Esophagus muscularis mucosa (tissue), 4 donors: Measurements from ENCODE around the gene PRRC2B. TPM values are rescaled to one million over a fixed set of nuclear protein-coding genes. Genes with fewer than 3 reads are reported as not detected.

ENCODE experiments used
- DNase-seq: peaks from one replicate; pipeline ENCODE4 v3.0.0-alpha.2; 2017; ENCODE audit errors: extremely low spot score
- H3K27ac ChIP-seq, 4 donors: fragments of 200-600 bp; sonication (generic); replicated peaks in 1 of 4; 1 replicate in 3 of 4; 2 replicates in 1 of 4; pipeline ENCODE4 v1.5.1; 2016 to 2019; ENCODE audit warnings: mild to moderate bottlenecking in 1 of 4
- H3K27me3 ChIP-seq, 4 donors: fragments of 200-600 bp; sonication (generic); one replicate each; pipeline versions ENCODE4 v1.5.1 to v1.6.0; 2016 to 2019
- H3K36me3 ChIP-seq, 4 donors: fragments of 200-600 bp; sonication (generic); one replicate each; pipeline ENCODE4 v1.5.1; 2016 to 2019
- H3K4me1 ChIP-seq, 4 donors: fragments of 200-600 bp; sonication (generic); one replicate each; pipeline ENCODE4 v1.5.1; 2016 to 2019
- H3K4me3 ChIP-seq, 4 donors: fragments of 200-600 bp; sonication (generic); 1 replicate in 2 of 4; 2 replicates in 2 of 4; pipeline ENCODE4 v1.5.1; 2016 to 2019; ENCODE audit warnings: mild to moderate bottlenecking in 4 of 4, moderate library complexity in 1 of 4
- H3K9me3 ChIP-seq, 4 donors: fragments of 200-600 bp; sonication (generic); 1 replicate in 3 of 4; 2 replicates in 1 of 4; pipeline ENCODE4 v1.5.1; 2016 to 2019
- CTCF ChIP-seq, 3 experiments: fragments of 200-600 bp in 2 of 3; fragments of 450-650 bp in 1 of 3; sonication (generic) in 2 of 3; IDR thresholded peaks; one replicate each; pipeline ENCODE4 v1.5.1; 2017 to 2019; ENCODE audit warnings: antibody characterized with exemption in 3 of 3, mild to moderate bottlenecking in 2 of 3, moderate library complexity in 1 of 3
- EP300 ChIP-seq: sonication (generic); formaldehyde crosslinking; IDR thresholded peaks from one replicate; pipeline ENCODE4 v1.6.1; 2017; ENCODE audit warnings: antibody characterized with exemption
- POLR2A ChIP-seq: fragments of 450-650 bp; IDR thresholded peaks from one replicate; pipeline ENCODE4 v1.6.1; 2017; ENCODE audit warnings: antibody characterized with exemption, moderate library complexity, mild to moderate bottlenecking, low read depth
- POLR2AphosphoS5 ChIP-seq, 2 donors: sonication (generic); formaldehyde crosslinking; IDR thresholded peaks; one replicate each; pipeline ENCODE4 v1.6.1; 2017; ENCODE audit warnings: antibody characterized with exemption in 2 of 2
- WGBS: methylation state at CpG from one replicate; pipeline ENCODE4 v1.1.5; 2018; 5-methylcytosine and 5-hydroxymethylcytosine counted together
- intact Hi-C: fragments of 100-400 bp; cut with DNase I; formaldehyde crosslinking; loops from one replicate; pipeline ENCODE4 v1.15.1; 2023
- total RNA-seq, 4 donors: library from RNA; depleted of rRNA; stranded (reverse); fragments of >200 nt; gene quantifications; one replicate each; pipeline versions ENCODE4 v1.1.0 to v1.2.1, GENCODE V29; 2016

PRRC2B gene
- total RNA-seq, 4 donors from 2014 or later = 109 to 226 (median 148) TPM

- Histone ChIP-seq H3K27me3 (no peaks in the 10 kb centered on the region), H3K9me3 (no peaks in the 10 kb centered on the region), H3K27ac (peak overlapping the region in 1 of 4 donors; percentile 30), H3K36me3 (peaks cover 77 to 100% (median 98%) of the 10 kb centered on the region in 4 donors), H3K4me3 (no peak overlapping the region), H3K4me1 (peaks cover 34 to 42% (median 41%) of the 10 kb centered on the region in 4 donors)
- intact Hi-C loops = loop anchor here (5.0 kb wide), 2 partner anchors 112 to 132 kb away; no protein-coding TSS in a partner anchor
- TF ChIP-seq POLR2AphosphoS5 (IDR thresholded peaks at IDR 0.05) = no peak
- no peak for TF ChIP-seq CTCF (IDR thresholded peaks at IDR 0.05)
- TF ChIP-seq POLR2A = no peak
- TF ChIP-seq EP300 = no peak
- DNase-seq = no peak
- 88% methylated on average over 10 of the region's 10 CpGs for WGBS
These were observed 85.0 kb downstream of the PRRC2B start for GRCh38 chr9:131478911-131479310.

- intact Hi-C loops = no loop called here
- Histone ChIP-seq H3K36me3 (peaks cover 77 to 100% (median 98%) of the 10 kb centered on the region in 4 donors), H3K27me3 (no peaks in the 10 kb centered on the region), H3K27ac (peak overlapping the region in 3 of 4 donors; percentile 78 to 83 (median 82)), H3K4me1 (peaks cover 48 to 55% (median 54%) of the 10 kb centered on the region in 4 donors), H3K4me3 (no peak overlapping the region), H3K9me3 (no peaks in the 10 kb centered on the region)
- TF ChIP-seq POLR2A (no peak), EP300 (no peak), POLR2AphosphoS5 (IDR thresholded peaks at IDR 0.05) (no peak), CTCF (IDR thresholded peaks at IDR 0.05) (no peak)
- WGBS = 100% methylated on average over 1 of the region's 1 CpG
- DNase-seq = no peak
These were observed 86.4 kb downstream of the PRRC2B start for GRCh38 chr9:131480258-131480657.

GRCh38 chr9:131481441-131482342, 87.8 kb downstream of the PRRC2B start:
- H3K36me3 ChIP-seq = peaks cover 71 to 100% (median 98%) of the 10 kb centered on the region in 4 donors
- no peak overlapping the region for H3K4me3 ChIP-seq
- intact Hi-C loops = no loop called here
- no peak for DNase-seq
- TF ChIP-seq POLR2AphosphoS5 (IDR thresholded peaks at IDR 0.05) (no peak), POLR2A (no peak), CTCF (IDR thresholded peaks at IDR 0.05) (no peak), EP300 (no peak)
- H3K4me1 ChIP-seq = peaks cover 59 to 70% (median 65%) of the 10 kb centered on the region in 4 donors
- no peaks in the 10 kb centered on the region for H3K27me3 ChIP-seq
- H3K9me3 ChIP-seq = no peaks in the 10 kb centered on the region
- WGBS = 74% methylated on average over 16 of the region's 19 CpGs
- peak overlapping the region; percentile 76 to 83 (median 80) for H3K27ac ChIP-seq

GRCh38 chr9:131482343-131483006, 88.6 kb downstream of the PRRC2B start:
- peak overlapping the region; percentile 76 to 83 (median 80) for H3K27ac ChIP-seq
- peaks cover 68 to 100% (median 98%) of the 10 kb centered on the region in 4 donors for H3K36me3 ChIP-seq
- no peaks in the 10 kb centered on the region for H3K9me3 ChIP-seq
- no peak overlapping the region for H3K4me3 ChIP-seq
- TF ChIP-seq CTCF (IDR thresholded peaks at IDR 0.05) (no peak), EP300 (no peak), POLR2AphosphoS5 (IDR thresholded peaks at IDR 0.05) (no peak), POLR2A (no peak)
- peaks cover 55 to 77% (median 72%) of the 10 kb centered on the region in 4 donors for H3K4me1 ChIP-seq
- WGBS = 86% methylated on average over 24 of the region's 24 CpGs
- intact Hi-C loops = no loop called here
- DNase-seq = no peak
- no peaks in the 10 kb centered on the region for H3K27me3 ChIP-seq
